ENCODE measurements around the gene SOAT2. TPM values are rescaled to one million over a fixed set of nuclear protein-coding genes. Genes with fewer than 3 reads are reported as not detected.

SOAT2 gene
- total and polyA plus RNA-seq, 2 donors: 0.61 to 0.71 TPM

GRCh38 chr12:53059434-53060063, 43.7 kb upstream of the SOAT2 start:
- peaks cover 0 to 5% of the 10 kb centered on the region in 2 donors for H3K4me1 ChIP-seq (ENCODE audit: control insufficient read depth in 2 of 2, insufficient read depth in 2 of 2, low read length in 2 of 2)
- H3K4me3 ChIP-seq (ENCODE audit: low read length in 2 of 2): no peak overlapping the region
- H3K27ac ChIP-seq (ENCODE audit: low read depth in 1 of 2, low read length in 1 of 2): no peak overlapping the region
- H3K27me3 ChIP-seq (ENCODE audit: control insufficient read depth in 2 of 2, insufficient read depth in 1 of 2, low read length in 1 of 2): no peaks in the 10 kb centered on the region
- DNase-seq (ENCODE audit: low read depth in 6 of 9, low spot score in 9 of 9): no peak
- H3K9me3 ChIP-seq (ENCODE audit: control insufficient read depth in 2 of 2, insufficient read depth in 1 of 2, low read length in 1 of 2): no peaks in the 10 kb centered on the region
- H3K36me3 ChIP-seq (ENCODE audit: control insufficient read depth in 2 of 2, insufficient read depth in 2 of 2, low read length in 1 of 2): peaks cover 6 to 10% of the 10 kb centered on the region in 2 donors
- 96% methylated on average over 24 of the region's 24 CpGs for WGBS

- H3K36me3 ChIP-seq (ENCODE audit: control insufficient read depth in 2 of 2, insufficient read depth in 2 of 2, low read length in 1 of 2): peaks cover 10 to 17% of the 10 kb centered on the region in 2 donors
- 93% methylated on average over 17 of the region's 17 CpGs for WGBS
- no peak for DNase-seq (ENCODE audit: low read depth in 6 of 9, low spot score in 9 of 9)
- H3K27ac ChIP-seq (ENCODE audit: low read depth in 1 of 2, low read length in 1 of 2): no peak overlapping the region
- H3K9me3 ChIP-seq (ENCODE audit: control insufficient read depth in 2 of 2, insufficient read depth in 1 of 2, low read length in 1 of 2): no peaks in the 10 kb centered on the region
- no peak overlapping the region for H3K4me3 ChIP-seq (ENCODE audit: low read length in 2 of 2)
- H3K4me1 ChIP-seq (ENCODE audit: control insufficient read depth in 2 of 2, insufficient read depth in 2 of 2, low read length in 2 of 2): peaks cover 0 to 4% of the 10 kb centered on the region in 2 donors
- no peaks in the 10 kb centered on the region for H3K27me3 ChIP-seq (ENCODE audit: control insufficient read depth in 2 of 2, insufficient read depth in 1 of 2, low read length in 1 of 2)
Observed at GRCh38 chr12:53060064-53060720, 43.1 kb upstream of the SOAT2 start.

- H3K27ac ChIP-seq (ENCODE audit: low read depth in 1 of 2, low read length in 1 of 2): no peak overlapping the region
- peaks cover 15 to 23% of the 10 kb centered on the region in 2 donors for H3K36me3 ChIP-seq (ENCODE audit: control insufficient read depth in 2 of 2, insufficient read depth in 2 of 2, low read length in 1 of 2)
- peaks cover 0 to 4% of the 10 kb centered on the region in 2 donors for H3K4me1 ChIP-seq (ENCODE audit: control insufficient read depth in 2 of 2, insufficient read depth in 2 of 2, low read length in 2 of 2)
- no peaks in the 10 kb centered on the region for H3K9me3 ChIP-seq (ENCODE audit: control insufficient read depth in 2 of 2, insufficient read depth in 1 of 2, low read length in 1 of 2)
- no peaks in the 10 kb centered on the region for H3K27me3 ChIP-seq (ENCODE audit: control insufficient read depth in 2 of 2, insufficient read depth in 1 of 2, low read length in 1 of 2)
- no peak for DNase-seq (ENCODE audit: low read depth in 6 of 9, low spot score in 9 of 9)
- 76% methylated on average over 18 of the region's 18 CpGs for WGBS
- H3K4me3 ChIP-seq (ENCODE audit: low read length in 2 of 2): no peak overlapping the region
Observed at GRCh38 chr12:53060721-53061276, 42.5 kb upstream of the SOAT2 start.

GRCh38 chr12:53061404-53062010, 41.8 kb upstream of the SOAT2 start:
- Histone ChIP-seq H3K4me3 (ENCODE audit: low read length in 2 of 2) (no peak overlapping the region), H3K4me1 (ENCODE audit: control insufficient read depth in 2 of 2, insufficient read depth in 2 of 2, low read length in 2 of 2) (peaks cover 0 to 11% of the 10 kb centered on the region in 2 donors), H3K9me3 (ENCODE audit: control insufficient read depth in 2 of 2, insufficient read depth in 1 of 2, low read length in 1 of 2) (no peaks in the 10 kb centered on the region), H3K27ac (ENCODE audit: low read depth in 1 of 2, low read length in 1 of 2) (no peak overlapping the region), H3K36me3 (ENCODE audit: control insufficient read depth in 2 of 2, insufficient read depth in 2 of 2, low read length in 1 of 2) (peaks cover 16 to 29% of the 10 kb centered on the region in 2 donors), H3K27me3 (ENCODE audit: control insufficient read depth in 2 of 2, insufficient read depth in 1 of 2, low read length in 1 of 2) (no peaks in the 10 kb centered on the region)
- DNase-seq (ENCODE audit: low read depth in 6 of 9, low spot score in 9 of 9): no peak
- WGBS: 93% methylated on average over 5 of the region's 5 CpGs

GRCh38 chr12:53062011-53062961, 41.0 kb upstream of the SOAT2 start:
- peaks cover 17 to 32% of the 10 kb centered on the region in 2 donors for H3K36me3 ChIP-seq (ENCODE audit: control insufficient read depth in 2 of 2, insufficient read depth in 2 of 2, low read length in 1 of 2)

GRCh38 chr12:53062977-53063707, 40.1 kb upstream of the SOAT2 start:
- H3K9me3 ChIP-seq (ENCODE audit: control insufficient read depth in 2 of 2, insufficient read depth in 1 of 2, low read length in 1 of 2): no peaks in the 10 kb centered on the region
- H3K4me3 ChIP-seq (ENCODE audit: low read length in 2 of 2): no peak overlapping the region
- WGBS: 96% methylated on average over 14 of the region's 14 CpGs
- no peak for DNase-seq (ENCODE audit: low read depth in 6 of 9, low spot score in 9 of 9)
- H3K27me3 ChIP-seq (ENCODE audit: control insufficient read depth in 2 of 2, insufficient read depth in 1 of 2, low read length in 1 of 2): no peaks in the 10 kb centered on the region
- no peak overlapping the region for H3K27ac ChIP-seq (ENCODE audit: low read depth in 1 of 2, low read length in 1 of 2)
- peaks cover 0 to 11% of the 10 kb centered on the region in 2 donors for H3K4me1 ChIP-seq (ENCODE audit: control insufficient read depth in 2 of 2, insufficient read depth in 2 of 2, low read length in 2 of 2)
- H3K36me3 ChIP-seq (ENCODE audit: control insufficient read depth in 2 of 2, insufficient read depth in 2 of 2, low read length in 1 of 2): peaks cover 26 to 35% of the 10 kb centered on the region in 2 donors

More at GRCh38 chr12:53062011-53062961, 41.0 kb upstream of the SOAT2 start:
- H3K27ac ChIP-seq (ENCODE audit: low read depth in 1 of 2, low read length in 1 of 2): no peak overlapping the region
- no peaks in the 10 kb centered on the region for H3K9me3 ChIP-seq (ENCODE audit: control insufficient read depth in 2 of 2, insufficient read depth in 1 of 2, low read length in 1 of 2)
- WGBS: 89% methylated on average over 20 of the region's 20 CpGs
- H3K27me3 ChIP-seq (ENCODE audit: control insufficient read depth in 2 of 2, insufficient read depth in 1 of 2, low read length in 1 of 2): no peaks in the 10 kb centered on the region
- H3K4me3 ChIP-seq (ENCODE audit: low read length in 2 of 2): no peak overlapping the region
- H3K4me1 ChIP-seq (ENCODE audit: control insufficient read depth in 2 of 2, insufficient read depth in 2 of 2, low read length in 2 of 2): peaks cover 0 to 11% of the 10 kb centered on the region in 2 donors
- no peak for DNase-seq (ENCODE audit: low read depth in 6 of 9, low spot score in 9 of 9)

- H3K4me1 ChIP-seq (ENCODE audit: control insufficient read depth in 2 of 2, insufficient read depth in 2 of 2, low read length in 2 of 2): peaks cover 0 to 14% of the 10 kb centered on the region in 2 donors
- H3K9me3 ChIP-seq (ENCODE audit: control insufficient read depth in 2 of 2, insufficient read depth in 1 of 2, low read length in 1 of 2): no peaks in the 10 kb centered on the region
- no peaks in the 10 kb centered on the region for H3K27me3 ChIP-seq (ENCODE audit: control insufficient read depth in 2 of 2, insufficient read depth in 1 of 2, low read length in 1 of 2)
- 88% methylated on average over 13 of the region's 13 CpGs for WGBS
- H3K36me3 ChIP-seq (ENCODE audit: control insufficient read depth in 2 of 2, insufficient read depth in 2 of 2, low read length in 1 of 2): peaks cover 29 to 38% of the 10 kb centered on the region in 2 donors
- no peak for DNase-seq (ENCODE audit: low read depth in 6 of 9, low spot score in 9 of 9)
- no peak overlapping the region for H3K27ac ChIP-seq (ENCODE audit: low read depth in 1 of 2, low read length in 1 of 2)
- no peak overlapping the region for H3K4me3 ChIP-seq (ENCODE audit: low read length in 2 of 2)
Observed at GRCh38 chr12:53063708-53064612, 39.3 kb upstream of the SOAT2 start.

Data from thymus (tissue), 11 donors.